IMR-90 (cell line): ENCODE measurements around the gene SAMD10.

Experiments
- BHLHE40 ChIP-seq: fragments of 150-350 bp; IDR thresholded peaks from 2 replicates; pipeline ENCODE4 v1.6.1; 2016; ENCODE audit warnings: mild to moderate bottlenecking, low read depth, low read length
- CHD1 ChIP-seq: IDR thresholded peaks from 2 replicates; pipeline ENCODE4 v1.6.1; 2012; ENCODE audit warnings: low read depth, low read length, improper control_type of control experiment
- MAFK ChIP-seq: IDR thresholded peaks from 2 replicates; pipeline ENCODE4 v1.6.1; 2012; ENCODE audit warnings: low read depth, low read length, improper control_type of control experiment
- POLR2A ChIP-seq: IDR thresholded peaks from 2 replicates; pipeline ENCODE4 v1.6.1; 2012; ENCODE audit warnings: mild to moderate bottlenecking, low read depth, low read length
- RAD21 ChIP-seq: IDR thresholded peaks from 2 replicates; pipeline ENCODE4 v1.6.1; 2012; ENCODE audit warnings: low read length, improper control_type of control experiment
- TF ChIP-seq, protein P1 (sequence below): conservative IDR thresholded peaks from 2 replicates; pipeline ENCODE4 v1.5.1; 2012; ENCODE audit warnings: mild to moderate bottlenecking, low read depth, low read length, improper control_type of control experiment
- TF ChIP-seq, protein P2 (sequence below): fragments of 150-350 bp; IDR thresholded peaks from 2 replicates; pipeline ENCODE4 v1.6.1; 2017; ENCODE audit warnings: mild to moderate bottlenecking, antibody characterized with exemption, low read length, low read depth
- TF ChIP-seq, protein P3 (sequence below): fragments of 150-350 bp; IDR thresholded peaks from 2 replicates; pipeline ENCODE4 v1.6.1; 2016; ENCODE audit warnings: low read depth, mild to moderate bottlenecking, low read length, moderate library complexity, borderline replicate concordance

DNA sequence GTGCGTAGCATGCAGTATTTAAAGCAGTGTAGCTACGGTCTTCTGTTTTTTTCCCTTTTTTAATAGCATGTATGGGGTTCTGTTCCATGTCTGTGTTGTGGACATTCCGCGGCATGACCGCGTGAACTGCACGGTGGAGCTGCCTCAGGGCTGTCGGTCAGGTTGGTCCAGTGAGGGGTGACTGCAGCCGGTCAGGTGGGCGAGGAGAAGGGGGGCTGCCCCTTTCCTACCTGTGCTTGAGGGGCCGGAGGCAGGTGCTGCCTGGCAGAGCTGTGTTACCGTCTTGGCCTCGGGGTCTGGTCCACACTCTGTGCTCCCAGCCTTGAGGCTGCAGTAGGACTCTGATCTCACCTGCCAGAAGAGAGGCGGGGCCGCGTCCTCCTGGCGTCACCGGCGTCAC lies 47.7 kb downstream of the SAMD10 start:
- TF ChIP-seq, protein P1, sequence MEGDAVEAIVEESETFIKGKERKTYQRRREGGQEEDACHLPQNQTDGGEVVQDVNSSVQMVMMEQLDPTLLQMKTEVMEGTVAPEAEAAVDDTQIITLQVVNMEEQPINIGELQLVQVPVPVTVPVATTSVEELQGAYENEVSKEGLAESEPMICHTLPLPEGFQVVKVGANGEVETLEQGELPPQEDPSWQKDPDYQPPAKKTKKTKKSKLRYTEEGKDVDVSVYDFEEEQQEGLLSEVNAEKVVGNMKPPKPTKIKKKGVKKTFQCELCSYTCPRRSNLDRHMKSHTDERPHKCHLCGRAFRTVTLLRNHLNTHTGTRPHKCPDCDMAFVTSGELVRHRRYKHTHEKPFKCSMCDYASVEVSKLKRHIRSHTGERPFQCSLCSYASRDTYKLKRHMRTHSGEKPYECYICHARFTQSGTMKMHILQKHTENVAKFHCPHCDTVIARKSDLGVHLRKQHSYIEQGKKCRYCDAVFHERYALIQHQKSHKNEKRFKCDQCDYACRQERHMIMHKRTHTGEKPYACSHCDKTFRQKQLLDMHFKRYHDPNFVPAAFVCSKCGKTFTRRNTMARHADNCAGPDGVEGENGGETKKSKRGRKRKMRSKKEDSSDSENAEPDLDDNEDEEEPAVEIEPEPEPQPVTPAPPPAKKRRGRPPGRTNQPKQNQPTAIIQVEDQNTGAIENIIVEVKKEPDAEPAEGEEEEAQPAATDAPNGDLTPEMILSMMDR: no peak
- TF ChIP-seq MAFK (no peak), POLR2A (no peak), RAD21 (no peak), CHD1 (no peak), BHLHE40 (no peak)
- TF ChIP-seq, protein P2, sequence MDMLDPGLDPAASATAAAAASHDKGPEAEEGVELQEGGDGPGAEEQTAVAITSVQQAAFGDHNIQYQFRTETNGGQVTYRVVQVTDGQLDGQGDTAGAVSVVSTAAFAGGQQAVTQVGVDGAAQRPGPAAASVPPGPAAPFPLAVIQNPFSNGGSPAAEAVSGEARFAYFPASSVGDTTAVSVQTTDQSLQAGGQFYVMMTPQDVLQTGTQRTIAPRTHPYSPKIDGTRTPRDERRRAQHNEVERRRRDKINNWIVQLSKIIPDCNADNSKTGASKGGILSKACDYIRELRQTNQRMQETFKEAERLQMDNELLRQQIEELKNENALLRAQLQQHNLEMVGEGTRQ: no peak
- TF ChIP-seq, protein P3, sequence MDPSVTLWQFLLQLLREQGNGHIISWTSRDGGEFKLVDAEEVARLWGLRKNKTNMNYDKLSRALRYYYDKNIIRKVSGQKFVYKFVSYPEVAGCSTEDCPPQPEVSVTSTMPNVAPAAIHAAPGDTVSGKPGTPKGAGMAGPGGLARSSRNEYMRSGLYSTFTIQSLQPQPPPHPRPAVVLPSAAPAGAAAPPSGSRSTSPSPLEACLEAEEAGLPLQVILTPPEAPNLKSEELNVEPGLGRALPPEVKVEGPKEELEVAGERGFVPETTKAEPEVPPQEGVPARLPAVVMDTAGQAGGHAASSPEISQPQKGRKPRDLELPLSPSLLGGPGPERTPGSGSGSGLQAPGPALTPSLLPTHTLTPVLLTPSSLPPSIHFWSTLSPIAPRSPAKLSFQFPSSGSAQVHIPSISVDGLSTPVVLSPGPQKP: no peak
